BJ (cell line): ENCODE data around the gene DOCK8. TPM values are rescaled to one million over a fixed set of nuclear protein-coding genes. Genes with fewer than 3 reads are reported as not detected.
"Not testable (repeated sequence)": the region's sequence is repeated elsewhere in the genome, so short reads cannot be mapped to it uniquely, and the experiment has no call there.

Source experiments
- CTCF ChIA-PET: fragments of 350-600 bp; formaldehyde crosslinking; extraction: SDS; loops from one replicate; lab custom pipeline; 2021; ENCODE audit warnings: antibody characterized with exemption, inconsistent platforms; lab: Yijun Ruan, JAX
- POLR2A ChIA-PET: fragments of 300-600 bp; sonication (Branson Sonifier 250); formaldehyde crosslinking; extraction: SDS; loops from one replicate; lab custom pipeline; 2021; ENCODE audit warnings: antibody characterized with exemption; lab: Charles Lee
- DNase-seq: peaks from one replicate; pipeline ENCODE4 v3.0.0-alpha.2; 2011; ENCODE audit warnings: low read depth
- H3K27me3 ChIP-seq: 2 replicates; pipeline ENCODE4 v1.6.0; 2011; ENCODE audit warnings: low read length; ENCODE audit not compliant: control insufficient read depth, insufficient read depth
- H3K36me3 ChIP-seq: 2 replicates; pipeline ENCODE4 v1.5.1; 2011; ENCODE audit warnings: low read length; ENCODE audit not compliant: control insufficient read depth, insufficient read depth
- H3K4me3 ChIP-seq: 2 replicates; pipeline ENCODE4 v1.5.1; 2011; ENCODE audit warnings: low read depth, mild to moderate bottlenecking, control low read depth, low read length
- CTCF ChIP-seq: IDR thresholded peaks from 2 replicates; pipeline ENCODE4 v1.5.1; 2011; ENCODE audit warnings: low read depth, mild to moderate bottlenecking, control low read depth, inconsistent platforms, low read length, moderate library complexity; ENCODE audit not compliant: insufficient read depth
- polyA plus RNA-seq: library from polyadenylated mRNA; depleted of rRNA; stranded (reverse); fragments of >200 nt; gene quantifications from 2 replicates; pipeline ENCODE4 v1.2.3, GENCODE V29; 2011

Gene DOCK8
- polyA plus RNA-seq, 1 experiment, result 0.07 TPM

GRCh38 chr9:215631-216155 lies 1.0 kb downstream of the DOCK8 start:
- H3K36me3 ChIP-seq, result no peaks in the 10 kb centered on the region
- DNase-seq, result no peak
- TF ChIP-seq CTCF, result no peak
- H3K4me3 ChIP-seq, result no peak overlapping the region
- POLR2A ChIA-PET, result no interaction called here
- peaks cover 9% of the 10 kb centered on the region; the same call in 1 of the 2 replicates for H3K27me3 ChIP-seq
- CTCF ChIA-PET, result interaction anchor here (2.0 kb wide), 1 partner anchor 9 kb away, joined by 6 read pairs; no protein-coding TSS in a partner anchor

- DNase-seq, result no peak
- ChIA-PET POLR2A (no interaction called here), CTCF (interaction anchor here (0.6 kb wide), 1 partner anchor 155 kb away, joined by 3 read pairs; no protein-coding TSS in a partner anchor)
- TF ChIP-seq CTCF, result no peak
- H3K36me3 ChIP-seq, result no peaks in the 10 kb centered on the region
- H3K4me3 ChIP-seq, result no peak overlapping the region
- H3K27me3 ChIP-seq, result peaks cover 9% of the 10 kb centered on the region; the same call in 1 of the 2 replicates
These were observed 2.2 kb downstream of the DOCK8 start for GRCh38 chr9:216866-217265.

GRCh38 chr9:217950-218349 lies 3.3 kb downstream of the DOCK8 start:
- Histone ChIP-seq H3K27me3 (peaks cover 9% of the 10 kb centered on the region; the same call in 1 of the 2 replicates), H3K36me3 (no peaks in the 10 kb centered on the region), H3K4me3 (no peak overlapping the region)
- POLR2A ChIA-PET, result no interaction called here
- no peak for DNase-seq
- no peak for TF ChIP-seq CTCF
- CTCF ChIA-PET, result no interaction called here

- H3K36me3 ChIP-seq, H3K27me3 ChIP-seq, DNase-seq, CTCF ChIA-PET, H3K4me3 ChIP-seq, POLR2A ChIA-PET: not testable (repeated sequence)
These were observed 4.4 kb downstream of the DOCK8 start for GRCh38 chr9:219036-219435.

GRCh38 chr9:219670-220365 lies 5.2 kb downstream of the DOCK8 start:
- CTCF ChIA-PET, result no interaction called here
- POLR2A ChIA-PET, result no interaction called here
- DNase-seq, result no peak

More at GRCh38 chr9:219670-220365, 5.2 kb downstream of the DOCK8 start:
- H3K27me3 ChIP-seq, result peaks cover 9% of the 10 kb centered on the region; the same call in 1 of the 2 replicates
- no peak overlapping the region for H3K4me3 ChIP-seq
- TF ChIP-seq CTCF, result no peak
- no peaks in the 10 kb centered on the region for H3K36me3 ChIP-seq
